ENCODE results near the gene CDC73.

GRCh38 chr1:193144361-193144938 is 22.6 kb downstream of the CDC73 start:
- no peak for TF ChIP-seq HNRNPUL1 (IDR thresholded peaks at IDR 0.05; ENCODE audit: low read length)
- TF ChIP-seq ZBTB8A (IDR thresholded peaks at IDR 0.05; ENCODE audit: partially characterized antibody) = no peak
- TF ChIP-seq ZNF436 (CRISPR knock-in tag; IDR thresholded peaks at IDR 0.05) = no peak
